ENCODE results near the gene KCNIP1.

GRCh38 chr5:170474489-170475274, 29.1 kb upstream of the KCNIP1 start:
- TF ChIP-seq, protein P1, sequence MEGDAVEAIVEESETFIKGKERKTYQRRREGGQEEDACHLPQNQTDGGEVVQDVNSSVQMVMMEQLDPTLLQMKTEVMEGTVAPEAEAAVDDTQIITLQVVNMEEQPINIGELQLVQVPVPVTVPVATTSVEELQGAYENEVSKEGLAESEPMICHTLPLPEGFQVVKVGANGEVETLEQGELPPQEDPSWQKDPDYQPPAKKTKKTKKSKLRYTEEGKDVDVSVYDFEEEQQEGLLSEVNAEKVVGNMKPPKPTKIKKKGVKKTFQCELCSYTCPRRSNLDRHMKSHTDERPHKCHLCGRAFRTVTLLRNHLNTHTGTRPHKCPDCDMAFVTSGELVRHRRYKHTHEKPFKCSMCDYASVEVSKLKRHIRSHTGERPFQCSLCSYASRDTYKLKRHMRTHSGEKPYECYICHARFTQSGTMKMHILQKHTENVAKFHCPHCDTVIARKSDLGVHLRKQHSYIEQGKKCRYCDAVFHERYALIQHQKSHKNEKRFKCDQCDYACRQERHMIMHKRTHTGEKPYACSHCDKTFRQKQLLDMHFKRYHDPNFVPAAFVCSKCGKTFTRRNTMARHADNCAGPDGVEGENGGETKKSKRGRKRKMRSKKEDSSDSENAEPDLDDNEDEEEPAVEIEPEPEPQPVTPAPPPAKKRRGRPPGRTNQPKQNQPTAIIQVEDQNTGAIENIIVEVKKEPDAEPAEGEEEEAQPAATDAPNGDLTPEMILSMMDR (conservative IDR thresholded peaks at IDR 0.05; ENCODE audit: low read length) = no peak
- TF ChIP-seq EZH2phosphoT487 (IDR thresholded peaks at IDR 0.05; ENCODE audit: borderline replicate concordance) = no peak

Measured in Loucy (cell line).